IMR-90 (cell line): ENCODE results near the gene LINGO1.
A peak's percentile ranks its signal among the peaks of the same experiment; 100 is the strongest.

ENCODE experiments used
- BHLHE40 ChIP-seq: fragments of 150-350 bp; IDR thresholded peaks from 2 replicates; pipeline ENCODE4 v1.6.1; 2016; ENCODE audit warnings: mild to moderate bottlenecking, low read depth, low read length
- CEBPB ChIP-seq: IDR thresholded peaks from 2 replicates; pipeline ENCODE4 v1.6.1; 2012; ENCODE audit warnings: low read depth, low read length, improper control_type of control experiment
- CHD1 ChIP-seq: IDR thresholded peaks from 2 replicates; pipeline ENCODE4 v1.6.1; 2012; ENCODE audit warnings: low read depth, low read length, improper control_type of control experiment
- FOS ChIP-seq: fragments of 150-350 bp; IDR thresholded peaks from 2 replicates; pipeline ENCODE4 v1.6.1; 2016; ENCODE audit warnings: low read depth, low read length
- MAFK ChIP-seq: IDR thresholded peaks from 2 replicates; pipeline ENCODE4 v1.6.1; 2012; ENCODE audit warnings: low read depth, low read length, improper control_type of control experiment
- MAZ ChIP-seq: IDR thresholded peaks from 2 replicates; pipeline ENCODE4 v1.6.1; 2012; ENCODE audit warnings: low read depth, mild to moderate bottlenecking, low read length, improper control_type of control experiment, moderate library complexity, borderline replicate concordance
- MXI1 ChIP-seq: IDR thresholded peaks from 2 replicates; pipeline ENCODE4 v1.6.1; 2012; ENCODE audit warnings: low read depth, mild to moderate bottlenecking, low read length, moderate library complexity, borderline replicate concordance
- POLR2A ChIP-seq: IDR thresholded peaks from 2 replicates; pipeline ENCODE4 v1.6.1; 2012; ENCODE audit warnings: mild to moderate bottlenecking, low read depth, low read length
- RAD21 ChIP-seq: IDR thresholded peaks from 2 replicates; pipeline ENCODE4 v1.6.1; 2012; ENCODE audit warnings: low read length, improper control_type of control experiment
- RFX5 ChIP-seq: IDR thresholded peaks from 2 replicates; pipeline ENCODE4 v1.8.0; 2012; ENCODE audit warnings: low read depth, mild to moderate bottlenecking, low read length, moderate library complexity
- SMC3 ChIP-seq: fragments of 150-350 bp; IDR thresholded peaks from 2 replicates; pipeline ENCODE4 v1.6.1; 2016; ENCODE audit warnings: low read depth, mild to moderate bottlenecking, antibody characterized with exemption, low read length, moderate library complexity
- TF ChIP-seq, protein P1 (sequence below): conservative IDR thresholded peaks from 2 replicates; pipeline ENCODE4 v1.5.1; 2012; ENCODE audit warnings: mild to moderate bottlenecking, low read depth, low read length, improper control_type of control experiment
- TF ChIP-seq, protein P2 (sequence below): fragments of 150-350 bp; IDR thresholded peaks from 2 replicates; pipeline ENCODE4 v1.6.1; 2017; ENCODE audit warnings: mild to moderate bottlenecking, antibody characterized with exemption, low read length, low read depth

DNA sequence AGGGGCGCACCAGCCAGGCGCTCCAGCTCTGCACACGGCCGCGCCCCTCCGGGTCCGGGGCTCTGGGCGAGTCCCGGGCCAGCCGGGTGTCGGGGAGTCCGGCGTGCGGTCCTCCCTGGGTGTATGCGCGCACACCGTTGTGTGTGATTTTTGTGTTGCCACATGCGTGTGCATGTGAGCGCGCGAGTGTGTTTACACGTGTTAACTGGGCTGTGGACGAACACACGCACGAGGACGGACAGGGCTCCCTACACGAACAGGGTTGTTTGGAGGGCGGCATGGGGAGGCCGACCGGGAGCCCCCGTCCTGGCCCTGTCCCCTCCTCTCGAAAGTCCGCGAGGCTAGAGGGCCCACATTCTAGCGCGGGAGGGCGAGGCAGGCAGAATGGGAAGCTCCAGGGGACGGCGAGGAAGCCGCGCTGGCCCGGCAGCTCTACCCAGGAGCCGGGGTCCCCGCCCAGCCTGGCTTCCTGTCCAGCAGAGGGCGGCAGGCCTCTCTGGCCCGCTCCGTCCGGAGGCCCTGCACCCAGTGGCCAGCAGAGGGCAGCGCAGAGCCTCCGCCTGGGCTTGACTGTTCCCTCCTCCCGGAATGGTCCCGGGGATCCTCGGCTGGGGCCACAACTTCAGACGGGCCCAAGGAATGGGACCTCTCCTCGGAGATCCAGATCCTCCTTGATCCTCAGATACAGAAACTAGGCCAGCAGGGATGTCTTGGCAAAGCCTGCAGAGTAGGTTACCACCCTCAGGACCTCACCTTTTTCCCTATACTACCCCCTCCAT, 611 bp upstream of the LINGO1 start:
- TF ChIP-seq, protein P1, sequence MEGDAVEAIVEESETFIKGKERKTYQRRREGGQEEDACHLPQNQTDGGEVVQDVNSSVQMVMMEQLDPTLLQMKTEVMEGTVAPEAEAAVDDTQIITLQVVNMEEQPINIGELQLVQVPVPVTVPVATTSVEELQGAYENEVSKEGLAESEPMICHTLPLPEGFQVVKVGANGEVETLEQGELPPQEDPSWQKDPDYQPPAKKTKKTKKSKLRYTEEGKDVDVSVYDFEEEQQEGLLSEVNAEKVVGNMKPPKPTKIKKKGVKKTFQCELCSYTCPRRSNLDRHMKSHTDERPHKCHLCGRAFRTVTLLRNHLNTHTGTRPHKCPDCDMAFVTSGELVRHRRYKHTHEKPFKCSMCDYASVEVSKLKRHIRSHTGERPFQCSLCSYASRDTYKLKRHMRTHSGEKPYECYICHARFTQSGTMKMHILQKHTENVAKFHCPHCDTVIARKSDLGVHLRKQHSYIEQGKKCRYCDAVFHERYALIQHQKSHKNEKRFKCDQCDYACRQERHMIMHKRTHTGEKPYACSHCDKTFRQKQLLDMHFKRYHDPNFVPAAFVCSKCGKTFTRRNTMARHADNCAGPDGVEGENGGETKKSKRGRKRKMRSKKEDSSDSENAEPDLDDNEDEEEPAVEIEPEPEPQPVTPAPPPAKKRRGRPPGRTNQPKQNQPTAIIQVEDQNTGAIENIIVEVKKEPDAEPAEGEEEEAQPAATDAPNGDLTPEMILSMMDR, result peak; percentile 100
- TF ChIP-seq POLR2A, result no peak
- peak; percentile 71 for TF ChIP-seq RAD21
- TF ChIP-seq MAZ, result peak; percentile 77
- no peak for TF ChIP-seq MAFK
- TF ChIP-seq SMC3, result peak; percentile 88
- TF ChIP-seq, protein P2, sequence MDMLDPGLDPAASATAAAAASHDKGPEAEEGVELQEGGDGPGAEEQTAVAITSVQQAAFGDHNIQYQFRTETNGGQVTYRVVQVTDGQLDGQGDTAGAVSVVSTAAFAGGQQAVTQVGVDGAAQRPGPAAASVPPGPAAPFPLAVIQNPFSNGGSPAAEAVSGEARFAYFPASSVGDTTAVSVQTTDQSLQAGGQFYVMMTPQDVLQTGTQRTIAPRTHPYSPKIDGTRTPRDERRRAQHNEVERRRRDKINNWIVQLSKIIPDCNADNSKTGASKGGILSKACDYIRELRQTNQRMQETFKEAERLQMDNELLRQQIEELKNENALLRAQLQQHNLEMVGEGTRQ, result no peak
- no peak for TF ChIP-seq BHLHE40
- TF ChIP-seq RFX5, result no peak
- no peak for TF ChIP-seq MXI1
- TF ChIP-seq CEBPB, result no peak
- TF ChIP-seq FOS, result no peak
- no peak for TF ChIP-seq CHD1
